ENCODE data around the gene ROPN1L. TPM values are rescaled to one million over a fixed set of nuclear protein-coding genes. Genes with fewer than 3 reads are reported as not detected.

Gene ROPN1L
- total and polyA plus RNA-seq, 10 donors: 2.0 to 27.9 (median 11.4) TPM

DNA sequence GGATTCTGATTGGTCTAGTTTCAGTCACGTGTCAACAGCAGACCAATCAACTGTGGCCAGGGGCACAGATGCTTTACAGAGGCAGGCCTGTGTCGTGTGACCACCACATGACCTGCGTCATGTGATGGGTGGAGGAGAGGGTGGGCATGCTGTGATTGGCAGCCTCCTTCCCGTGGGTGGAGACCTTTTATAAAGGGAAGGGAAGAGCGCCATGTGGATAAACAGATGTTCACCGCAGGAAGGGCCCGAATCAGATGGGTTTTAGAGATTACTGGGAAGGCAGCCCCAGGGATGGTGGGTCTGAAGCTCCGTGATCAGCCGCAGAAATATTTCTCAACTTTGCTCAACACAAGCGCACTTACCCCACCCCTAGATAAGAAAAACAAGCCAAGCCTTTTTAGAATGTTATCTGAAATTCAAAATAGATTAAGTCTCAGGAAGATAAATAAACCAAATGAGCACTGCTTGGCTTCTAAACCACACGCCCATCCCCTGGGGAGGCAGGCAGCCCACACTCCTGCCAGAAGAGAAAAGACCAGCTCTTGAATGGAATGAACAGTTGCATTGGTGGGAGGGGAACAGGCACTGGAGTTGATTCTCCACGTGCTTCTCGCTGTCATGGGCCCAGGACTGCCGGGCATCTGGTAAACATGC lies 43.6 kb downstream of the ROPN1L start:
- DNase-seq: peak; percentile 77
- H3K36me3 ChIP-seq: peaks cover 0 to 5% (median 0%) of the 10 kb centered on the region in 6 donors
- peak in 2 of 3 donors; percentile 45 to 46 for TF ChIP-seq POLR2AphosphoS5 (IDR thresholded peaks at IDR 0.05)
- TF ChIP-seq, protein P1, sequence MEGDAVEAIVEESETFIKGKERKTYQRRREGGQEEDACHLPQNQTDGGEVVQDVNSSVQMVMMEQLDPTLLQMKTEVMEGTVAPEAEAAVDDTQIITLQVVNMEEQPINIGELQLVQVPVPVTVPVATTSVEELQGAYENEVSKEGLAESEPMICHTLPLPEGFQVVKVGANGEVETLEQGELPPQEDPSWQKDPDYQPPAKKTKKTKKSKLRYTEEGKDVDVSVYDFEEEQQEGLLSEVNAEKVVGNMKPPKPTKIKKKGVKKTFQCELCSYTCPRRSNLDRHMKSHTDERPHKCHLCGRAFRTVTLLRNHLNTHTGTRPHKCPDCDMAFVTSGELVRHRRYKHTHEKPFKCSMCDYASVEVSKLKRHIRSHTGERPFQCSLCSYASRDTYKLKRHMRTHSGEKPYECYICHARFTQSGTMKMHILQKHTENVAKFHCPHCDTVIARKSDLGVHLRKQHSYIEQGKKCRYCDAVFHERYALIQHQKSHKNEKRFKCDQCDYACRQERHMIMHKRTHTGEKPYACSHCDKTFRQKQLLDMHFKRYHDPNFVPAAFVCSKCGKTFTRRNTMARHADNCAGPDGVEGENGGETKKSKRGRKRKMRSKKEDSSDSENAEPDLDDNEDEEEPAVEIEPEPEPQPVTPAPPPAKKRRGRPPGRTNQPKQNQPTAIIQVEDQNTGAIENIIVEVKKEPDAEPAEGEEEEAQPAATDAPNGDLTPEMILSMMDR (IDR thresholded peaks at IDR 0.05 in 8 of 11, conservative IDR thresholded peaks at IDR 0.05 in 3 of 11): no peak
- TF ChIP-seq POLR2A (IDR thresholded peaks at IDR 0.05): no peak
- H3K27ac ChIP-seq: peak overlapping the region in 7 of 8 donors; percentile 29 to 80 (median 72)
- H3K9me3 ChIP-seq: no peaks in the 10 kb centered on the region
- H3K4me1 ChIP-seq: peaks cover 7 to 41% (median 22%) of the 10 kb centered on the region in 6 donors
- no peaks in the 10 kb centered on the region for H3K27me3 ChIP-seq (replicated peaks in 1 of 7)
- intact Hi-C loops (cut with DNase I; ENCODE audit: low total_unique reads): no loop called here
- H3K4me3 ChIP-seq: no peak overlapping the region
- 35 to 42% (median 40%) methylated on average over 14 of the region's 14 CpGs for WGBS, 5 donors

DNA sequence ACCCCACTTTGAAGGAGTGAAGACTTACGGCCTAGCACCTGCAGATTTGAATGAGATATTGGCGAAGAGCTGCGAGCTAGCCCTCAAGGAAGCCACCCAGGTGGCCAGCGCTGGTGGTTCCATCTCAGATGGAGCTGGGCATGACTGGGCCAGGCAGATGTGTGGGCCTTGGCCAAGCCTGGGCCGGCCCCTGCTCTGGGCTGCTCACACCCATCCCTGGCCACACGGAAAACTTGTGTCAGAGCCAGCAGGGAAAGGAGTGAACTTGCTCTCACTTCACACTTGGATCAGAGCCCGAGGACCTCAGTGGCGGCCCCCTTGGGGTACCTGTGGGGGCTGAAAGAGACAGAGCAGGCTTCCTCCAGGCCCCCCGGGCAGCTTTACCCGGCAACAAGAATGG lies 44.2 kb downstream of the ROPN1L start:
- intact Hi-C loops (cut with DNase I; ENCODE audit: low total_unique reads): no loop called here
- H3K27me3 ChIP-seq (replicated peaks in 1 of 7): no peaks in the 10 kb centered on the region
- WGBS, 5 donors: 82 to 90% (median 88%) methylated on average over 9 to 10 of the region's 10 CpGs
- H3K9me3 ChIP-seq: no peaks in the 10 kb centered on the region
- peaks cover 7 to 43% (median 26%) of the 10 kb centered on the region in 6 donors for H3K4me1 ChIP-seq
- H3K27ac ChIP-seq: peak overlapping the region; percentile 29 to 80 (median 67)
- DNase-seq: peak; percentile 69
- TF ChIP-seq POLR2A (IDR thresholded peaks at IDR 0.05): no peak
- TF ChIP-seq POLR2AphosphoS5 (IDR thresholded peaks at IDR 0.05): no peak
- TF ChIP-seq, protein P1 (IDR thresholded peaks at IDR 0.05 in 8 of 11, conservative IDR thresholded peaks at IDR 0.05 in 3 of 11): no peak
- no peak overlapping the region for H3K4me3 ChIP-seq
- H3K36me3 ChIP-seq: peaks cover 0 to 5% (median 0%) of the 10 kb centered on the region in 6 donors

DNA sequence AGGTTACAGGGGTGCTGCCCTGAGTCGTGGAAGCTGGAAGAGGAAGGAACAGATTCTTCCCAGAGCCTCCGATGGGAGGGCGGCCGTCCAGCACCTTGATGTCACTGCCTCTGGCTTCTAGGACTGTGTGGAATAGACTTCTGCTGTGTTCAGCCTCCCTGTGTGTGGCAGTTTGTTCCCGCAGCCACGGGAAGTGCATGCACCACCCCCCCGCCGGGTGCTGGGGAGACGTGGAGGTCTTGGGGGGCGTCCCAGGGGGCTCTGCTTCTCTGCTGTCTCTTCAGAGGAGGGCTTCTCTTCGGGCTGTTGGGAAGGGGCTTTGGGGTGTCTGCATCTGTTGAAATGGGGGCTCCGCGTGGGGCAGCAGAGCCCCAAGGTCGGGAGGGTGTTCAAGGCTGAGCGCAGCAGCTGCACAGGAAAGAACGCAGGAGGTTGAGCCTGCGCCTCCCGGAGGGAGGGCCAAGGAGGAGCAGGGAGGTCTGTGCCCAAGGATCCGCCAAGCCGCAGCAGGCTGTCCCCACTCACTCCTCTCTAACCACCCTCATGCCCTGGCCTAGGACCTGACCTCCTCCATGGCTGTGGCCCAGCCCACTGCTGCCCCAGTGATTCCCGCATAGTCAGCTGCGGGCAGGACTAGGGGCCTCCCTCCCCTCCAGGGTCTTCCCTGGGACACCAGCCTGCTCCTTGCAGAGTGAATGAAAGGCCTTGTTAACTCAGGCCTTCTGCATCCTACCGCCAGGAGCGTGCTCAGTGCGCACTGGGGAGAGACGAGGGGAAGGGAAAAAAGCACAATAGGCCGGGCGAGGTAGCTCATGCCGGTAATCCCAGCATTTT lies 45.0 kb downstream of the ROPN1L start:
- no peaks in the 10 kb centered on the region for H3K9me3 ChIP-seq
- no peak overlapping the region for H3K4me3 ChIP-seq
- DNase-seq: peak; percentile 72
- H3K4me1 ChIP-seq: peaks cover 7 to 38% (median 23%) of the 10 kb centered on the region in 6 donors
- intact Hi-C loops (cut with DNase I; ENCODE audit: low total_unique reads): no loop called here
- 70 to 81% (median 76%) methylated on average over 27 to 29 of the region's 29 CpGs for WGBS, 5 donors
- peak overlapping the region; percentile 29 to 80 (median 67) for H3K27ac ChIP-seq
- H3K27me3 ChIP-seq (replicated peaks in 1 of 7): no peaks in the 10 kb centered on the region
- TF ChIP-seq, protein P1 (IDR thresholded peaks at IDR 0.05 in 8 of 11, conservative IDR thresholded peaks at IDR 0.05 in 3 of 11): peak in 2 of 11 experiments; percentile 12 to 13
- no peak for TF ChIP-seq POLR2A (IDR thresholded peaks at IDR 0.05)
- TF ChIP-seq POLR2AphosphoS5 (IDR thresholded peaks at IDR 0.05): peak in 2 of 3 donors; percentile 51 to 67
- H3K36me3 ChIP-seq: peaks cover 0 to 5% (median 0%) of the 10 kb centered on the region in 6 donors

DNA sequence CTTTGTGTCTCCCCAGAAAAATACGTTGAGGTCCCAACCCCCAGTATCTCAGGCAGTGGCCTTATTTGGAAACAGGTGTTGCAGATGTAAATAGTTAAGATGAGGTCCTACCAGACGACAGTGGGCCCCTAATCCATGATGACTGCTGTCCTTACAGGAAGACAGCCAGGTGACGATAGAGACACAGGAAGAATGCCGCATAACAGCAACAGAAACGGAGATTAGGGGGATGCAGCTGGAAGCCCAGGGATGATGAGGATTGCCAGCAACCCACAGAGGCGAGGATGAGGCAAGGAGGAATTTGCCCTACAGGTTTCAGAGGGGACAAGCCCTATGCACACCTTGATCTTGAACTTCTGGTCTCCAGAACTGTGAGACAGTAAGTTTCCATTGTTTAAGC lies 46.5 kb downstream of the ROPN1L start:
- Histone ChIP-seq H3K27ac (peak overlapping the region in 4 of 8 donors; percentile 13 to 80 (median 70)), H3K36me3 (peaks cover 0 to 2% (median 0%) of the 10 kb centered on the region in 6 donors), H3K9me3 (no peaks in the 10 kb centered on the region), H3K4me3 (no peak overlapping the region), H3K4me1 (peaks cover 7 to 38% (median 23%) of the 10 kb centered on the region in 6 donors), H3K27me3 (replicated peaks in 1 of 7) (no peaks in the 10 kb centered on the region)
- TF ChIP-seq, protein P1 (IDR thresholded peaks at IDR 0.05 in 8 of 11, conservative IDR thresholded peaks at IDR 0.05 in 3 of 11): no peak
- TF ChIP-seq POLR2AphosphoS5 (IDR thresholded peaks at IDR 0.05) (no peak), POLR2A (IDR thresholded peaks at IDR 0.05) (no peak)
- intact Hi-C loops (cut with DNase I; ENCODE audit: low total_unique reads): no loop called here
- 58 to 82% (median 69%) methylated on average over 6 of the region's 6 CpGs for WGBS, 5 donors
- DNase-seq: no peak
